Lung (tissue), 12 donors: Measurements from ENCODE around the gene RASL10A. TPM values are rescaled to one million over a fixed set of nuclear protein-coding genes. Genes with fewer than 3 reads are reported as not detected.

Experiments used
- ATAC-seq: fragments of 200-7000 bp; cut with Tn5 transposase; one replicate; pipeline ENCODE4 v1.9.1; 2020; ENCODE audit warnings: moderate number of reproducible peaks; ENCODE audit not compliant: insufficient read depth, low FRiP score
- DNase-seq, 3 donors: peaks; one replicate each; pipeline ENCODE4 v3.0.0-alpha.2; 2013 to 2017
- H3K27ac ChIP-seq, 2 donors: one replicate each; pipeline ENCODE4 v1.5.1; 2013; ENCODE audit warnings: mild to moderate bottlenecking in 2 of 2, moderate library complexity in 2 of 2, control low read depth in 1 of 2, inconsistent platforms in 1 of 2, low read depth in 1 of 2, low read length in 1 of 2
- H3K27me3 ChIP-seq, 3 donors: one replicate each; pipeline ENCODE4 v1.5.1; 2013; ENCODE audit warnings: low read length in 2 of 3; ENCODE audit not compliant: control insufficient read depth in 3 of 3, insufficient read depth in 3 of 3
- H3K36me3 ChIP-seq, 4 donors: one replicate each; pipeline ENCODE4 v1.5.1; 2013; ENCODE audit warnings: low read length in 4 of 4, mild to moderate bottlenecking in 1 of 4, moderate library complexity in 1 of 4; ENCODE audit not compliant: control insufficient read depth in 4 of 4, insufficient read depth in 4 of 4
- H3K4me1 ChIP-seq, 5 donors: one replicate each; pipeline ENCODE4 v1.5.1; 2013; ENCODE audit warnings: low read length in 5 of 5, mild to moderate bottlenecking in 2 of 5, moderate library complexity in 1 of 5; ENCODE audit not compliant: control insufficient read depth in 5 of 5, insufficient read depth in 5 of 5
- H3K4me3 ChIP-seq: one replicate; pipeline ENCODE4 v1.5.1; 2013; ENCODE audit warnings: mild to moderate bottlenecking, control low read depth, moderate library complexity
- H3K9ac ChIP-seq, 2 donors: one replicate each; pipeline ENCODE4 v1.5.1; 2013; ENCODE audit warnings: low read length in 2 of 2, control low read depth in 1 of 2; ENCODE audit not compliant: insufficient read depth in 1 of 2
- H3K9me3 ChIP-seq, 4 donors: one replicate each; pipeline ENCODE4 v1.5.1; 2013; ENCODE audit warnings: low read length in 3 of 4, mild to moderate bottlenecking in 1 of 4, moderate library complexity in 1 of 4; ENCODE audit not compliant: control insufficient read depth in 4 of 4, insufficient read depth in 3 of 4
- CTCF ChIP-seq: IDR thresholded peaks from 2 replicates; pipeline ENCODE4 v1.5.1; 2012; ENCODE audit warnings: mild to moderate bottlenecking; ENCODE audit errors: control extremely low read depth, extremely low read depth
- WGBS, 2 donors: extraction: QIAGEN DNeasy Blood & Tissue Kit; methylation state at CpG; one replicate each; pipeline ENCODE4 v1.1.7; 2013; 5-methylcytosine and 5-hydroxymethylcytosine counted together
- polyA plus RNA-seq, 2 donors: library from polyadenylated mRNA; stranded (reverse); fragments of 200-250 nt; gene quantifications; one replicate each; pipeline ENCODE4 v1.2.1, GENCODE V29; 2013
- total RNA-seq, 2 donors: library from RNA; depleted of rRNA in 1 of 2; stranded (reverse); fragments of >200 nt in 1 of 2; gene quantifications; one replicate each; pipeline ENCODE4 v1.2.1, GENCODE V29; 2014 to 2021
- donor health status: control.
- donor health status: control.
- donor health status: Bipolar disorder and iron deficiency.
- donor health status: healthy.
- donor health status: DM: yes; HTN: yes; CAD: no.

The RASL10A gene
- total and polyA plus RNA-seq, 4 donors: 0.71 to 3.3 (median 2.0) TPM; not detected in 1

- Histone ChIP-seq H3K9me3 (no peaks in the 10 kb centered on the region), H3K36me3 (peaks cover 19 to 81% (median 33%) of the 10 kb centered on the region in 4 donors), H3K9ac (no peak overlapping the region), H3K27ac (no peak overlapping the region), H3K4me1 (no peaks in the 10 kb centered on the region), H3K4me3 (no peak overlapping the region), H3K27me3 (no peaks in the 10 kb centered on the region)
- 97% methylated on average over 8 of the region's 8 CpGs for WGBS, 2 donors
- no peak for ATAC-seq
- no peak for TF ChIP-seq CTCF
- no peak for DNase-seq
Observed at GRCh38 chr22:29353860-29354259, 38.4 kb upstream of the RASL10A start.

GRCh38 chr22:29353286-29353685 is 37.8 kb upstream of the RASL10A start:
- no peak overlapping the region for H3K27ac ChIP-seq
- no peak for DNase-seq
- peaks cover 16 to 76% (median 30%) of the 10 kb centered on the region in 4 donors for H3K36me3 ChIP-seq
- no peaks in the 10 kb centered on the region for H3K27me3 ChIP-seq
- H3K9ac ChIP-seq: no peak overlapping the region
- H3K4me3 ChIP-seq: no peak overlapping the region
- H3K9me3 ChIP-seq: no peaks in the 10 kb centered on the region
- no peak for TF ChIP-seq CTCF
- no peak for ATAC-seq
- 96 to 97% methylated on average over 11 of the region's 11 CpGs for WGBS, 2 donors
- no peaks in the 10 kb centered on the region for H3K4me1 ChIP-seq

GRCh38 chr22:29352778-29353177 is 37.3 kb upstream of the RASL10A start:
- H3K4me1 ChIP-seq: no peaks in the 10 kb centered on the region
- no peak for ATAC-seq
- TF ChIP-seq CTCF: no peak
- H3K9ac ChIP-seq: no peak overlapping the region
- no peaks in the 10 kb centered on the region for H3K27me3 ChIP-seq
- 82 to 93% methylated on average over 9 of the region's 9 CpGs for WGBS, 2 donors
- H3K27ac ChIP-seq: no peak overlapping the region
- H3K36me3 ChIP-seq: peaks cover 17 to 73% (median 27%) of the 10 kb centered on the region in 4 donors
- no peak for DNase-seq
- no peaks in the 10 kb centered on the region for H3K9me3 ChIP-seq
- no peak overlapping the region for H3K4me3 ChIP-seq

- Histone ChIP-seq H3K27ac (no peak overlapping the region), H3K9ac (no peak overlapping the region), H3K4me1 (no peaks in the 10 kb centered on the region), H3K36me3 (peaks cover 23 to 81% (median 32%) of the 10 kb centered on the region in 4 donors), H3K9me3 (no peaks in the 10 kb centered on the region), H3K27me3 (no peaks in the 10 kb centered on the region), H3K4me3 (no peak overlapping the region)
- no peak for TF ChIP-seq CTCF
- DNase-seq (no peak), ATAC-seq (no peak)
- 91 to 94% methylated on average over 9 of the region's 9 CpGs for WGBS, 2 donors
Observed at GRCh38 chr22:29351891-29352290, 36.4 kb upstream of the RASL10A start.
